COLO668 (cell line): ENCODE measurements around the gene ELAVL2.

Experiments used
- DNase-seq: peaks from one replicate; lab custom pipeline; 2025; ENCODE audit not compliant: unreplicated experiment; lab: John Stamatoyannopoulos, UW

ELAVL2 gene

DNA sequence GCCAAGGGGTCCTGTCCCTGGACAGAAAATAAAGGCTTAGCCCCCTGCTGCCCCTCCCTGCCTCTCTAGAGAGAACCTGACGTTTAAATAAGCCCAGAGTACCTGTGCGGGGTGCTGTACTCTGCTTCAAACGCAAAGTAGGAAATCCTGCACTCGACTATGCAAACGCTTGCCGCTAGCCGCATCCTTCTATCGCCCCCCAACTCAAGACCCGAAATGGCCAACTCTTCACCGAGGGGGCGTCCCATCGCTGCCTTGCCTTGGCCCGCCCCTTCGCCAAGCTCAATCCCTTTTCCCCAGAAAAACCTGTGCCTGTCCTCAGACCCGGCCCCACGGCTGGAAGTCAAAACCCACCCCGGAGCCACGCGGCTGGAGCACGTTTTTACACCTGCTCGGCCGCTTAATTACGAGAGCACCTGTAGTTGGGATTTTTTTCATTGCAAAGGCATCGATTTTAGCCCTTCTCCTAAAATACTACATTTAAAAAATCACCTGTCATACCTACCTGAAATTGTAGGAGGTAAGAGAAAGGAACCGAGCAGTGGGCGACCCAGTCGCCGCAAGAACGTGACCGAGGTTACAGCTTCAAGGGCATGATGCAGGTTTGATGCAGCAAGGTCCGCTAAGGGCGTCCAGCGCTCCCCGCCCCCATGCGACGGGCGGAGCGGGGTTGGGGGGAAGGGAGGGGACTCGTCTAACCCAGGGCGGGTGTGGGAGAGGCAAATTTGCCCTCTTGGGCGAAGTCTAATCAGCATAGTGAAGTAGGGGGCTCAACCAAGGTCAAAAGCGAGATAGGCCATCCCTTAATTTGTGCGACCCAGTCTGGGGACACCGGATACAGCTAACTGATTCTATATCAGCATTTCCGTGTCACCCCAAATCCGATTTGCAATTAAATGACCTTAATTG, 3.5 kb downstream of the ELAVL2 start:
- peak; percentile 38 for DNase-seq

DNA sequence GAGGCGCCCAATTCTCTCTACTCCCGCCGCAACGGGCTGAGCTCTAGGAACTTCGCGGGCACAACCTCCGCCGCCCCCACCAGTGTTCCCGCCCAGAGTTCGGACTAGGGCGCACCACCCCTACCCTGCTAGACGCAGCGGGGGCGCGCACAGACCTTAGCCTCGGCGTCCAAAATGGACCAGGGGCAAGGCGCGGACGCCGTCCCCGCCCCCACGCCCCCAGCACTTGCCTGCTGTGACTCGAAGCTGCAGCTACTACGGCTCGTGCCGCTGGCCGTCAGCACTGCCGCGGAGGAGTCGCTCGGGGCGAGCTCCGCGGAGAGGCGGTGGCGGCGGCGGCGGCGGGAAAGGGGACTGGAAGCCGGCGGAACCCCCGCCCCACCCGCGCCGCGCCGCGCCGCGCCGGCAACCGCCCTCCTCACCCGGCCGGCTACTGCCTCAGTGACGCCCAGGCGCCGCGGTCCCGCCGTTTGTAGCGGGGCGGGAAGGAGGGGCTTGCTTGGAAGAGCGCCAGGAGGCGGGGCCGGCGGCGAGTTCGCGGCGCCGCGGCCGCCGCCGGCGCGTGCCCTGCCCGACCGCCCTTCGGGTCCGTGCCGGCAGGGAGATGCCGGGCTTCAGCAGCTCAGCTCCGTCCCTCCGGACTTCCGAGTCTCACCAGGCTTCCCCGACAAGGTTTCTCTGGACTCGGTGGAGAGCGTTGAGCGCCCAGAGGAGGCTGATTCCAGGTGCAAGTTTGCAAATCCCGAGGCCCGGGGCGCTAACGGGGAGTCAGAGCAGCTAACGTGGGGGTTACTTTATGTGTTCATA, 4.5 kb downstream of the ELAVL2 start:
- DNase-seq, result peak; percentile 89

DNA sequence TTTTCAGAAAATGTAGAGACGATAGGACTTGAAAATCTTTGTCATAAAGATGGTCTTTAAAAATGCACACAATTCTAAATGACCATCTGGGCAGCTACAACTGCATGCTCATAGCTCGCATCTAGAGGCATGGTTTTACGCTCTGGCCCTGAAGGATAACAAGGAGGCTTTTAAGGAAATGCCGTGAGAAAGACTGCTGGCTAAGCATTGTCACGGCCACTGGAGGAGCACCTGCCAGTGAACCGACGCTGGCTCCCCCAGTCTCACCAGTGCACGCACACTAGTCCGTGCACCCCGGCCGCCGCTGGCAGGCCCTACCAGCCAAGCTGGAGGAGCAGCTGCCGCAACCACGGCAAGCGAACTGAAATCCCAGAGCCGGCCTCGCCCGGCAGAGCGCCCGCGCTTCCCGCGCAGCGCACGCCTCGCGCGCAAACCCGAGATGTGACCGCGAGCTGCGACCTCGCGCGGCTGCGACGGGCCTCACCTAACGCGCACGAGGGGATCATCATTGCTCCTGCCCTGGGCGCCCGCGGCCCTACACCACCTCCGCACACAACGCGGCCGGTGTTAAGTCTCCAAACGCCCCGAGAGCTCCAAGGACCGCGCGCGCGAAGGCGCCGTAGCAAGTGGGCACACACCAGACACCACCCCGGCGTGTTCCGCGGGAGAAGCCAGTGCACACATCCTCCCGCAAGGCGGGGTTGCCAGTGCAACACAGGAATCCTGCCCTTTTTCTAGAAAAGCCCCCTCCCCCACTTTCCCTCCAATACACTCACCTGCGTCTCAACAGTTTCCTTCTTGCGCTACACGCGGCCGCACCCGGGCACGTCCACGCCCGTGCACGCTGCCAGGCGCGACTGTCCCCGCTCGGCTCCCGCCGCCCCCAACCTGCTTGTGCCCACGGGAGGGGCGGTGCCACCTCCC, 5.3 kb downstream of the ELAVL2 start:
- peak; percentile 87 for DNase-seq

DNA sequence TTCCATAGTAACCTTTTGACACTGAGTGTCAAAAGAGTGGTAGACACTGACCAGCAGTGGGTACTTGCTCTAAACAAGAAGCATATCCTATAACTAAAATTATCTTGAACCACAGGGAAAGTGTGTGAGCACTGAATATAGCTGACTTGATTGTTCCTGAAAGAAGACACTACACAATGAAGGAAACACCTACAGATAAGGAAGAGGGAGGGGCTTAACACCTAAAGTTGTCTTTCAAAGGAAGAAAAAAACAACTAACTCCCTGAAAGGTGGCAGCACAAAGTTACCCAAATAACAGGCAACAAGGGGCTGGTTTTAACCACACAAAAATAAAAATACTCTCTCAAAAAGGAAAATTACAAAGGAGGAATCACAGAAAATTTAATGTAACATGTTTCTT, 6.6 kb downstream of the ELAVL2 start:
- DNase-seq, result no peak

DNA sequence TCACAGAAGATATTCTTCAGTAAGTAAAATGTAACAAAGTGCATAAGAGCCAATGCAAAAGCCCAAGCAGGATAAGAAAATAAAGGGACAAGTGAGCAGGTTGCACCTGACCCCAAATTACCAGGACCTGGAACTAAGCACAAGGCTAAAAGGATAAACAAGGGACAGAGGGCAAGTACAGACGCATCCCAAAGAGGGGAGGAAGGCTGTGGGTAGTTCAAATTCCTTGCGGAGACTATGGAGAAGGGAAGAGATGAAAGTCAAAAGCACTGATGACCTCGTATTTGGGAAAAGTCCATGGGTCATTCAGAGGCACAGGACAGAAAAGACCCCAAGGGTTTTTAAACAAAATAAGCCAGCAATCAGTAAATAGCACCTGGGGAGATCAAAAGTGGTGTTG, 11.8 kb downstream of the ELAVL2 start:
- no peak for DNase-seq

DNA sequence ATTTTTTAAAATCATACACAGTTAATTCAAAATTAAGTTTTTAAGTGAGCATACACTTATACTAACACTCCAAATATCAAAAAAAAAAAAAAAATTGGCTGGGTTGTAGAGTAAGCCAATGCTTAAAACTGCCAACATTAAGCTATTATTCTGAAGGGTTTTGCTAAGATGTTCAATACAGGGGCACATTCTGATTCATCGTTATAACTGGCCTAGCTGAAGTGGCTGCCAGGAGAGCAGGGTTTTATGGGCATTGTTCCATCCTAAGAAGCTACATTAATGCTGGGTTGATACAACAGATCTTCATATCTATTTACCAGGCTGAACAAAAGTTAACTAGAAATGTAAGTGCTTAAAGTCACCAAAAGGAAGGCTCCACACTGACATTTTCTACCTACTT, 13.4 kb downstream of the ELAVL2 start:
- DNase-seq, result no peak

DNA sequence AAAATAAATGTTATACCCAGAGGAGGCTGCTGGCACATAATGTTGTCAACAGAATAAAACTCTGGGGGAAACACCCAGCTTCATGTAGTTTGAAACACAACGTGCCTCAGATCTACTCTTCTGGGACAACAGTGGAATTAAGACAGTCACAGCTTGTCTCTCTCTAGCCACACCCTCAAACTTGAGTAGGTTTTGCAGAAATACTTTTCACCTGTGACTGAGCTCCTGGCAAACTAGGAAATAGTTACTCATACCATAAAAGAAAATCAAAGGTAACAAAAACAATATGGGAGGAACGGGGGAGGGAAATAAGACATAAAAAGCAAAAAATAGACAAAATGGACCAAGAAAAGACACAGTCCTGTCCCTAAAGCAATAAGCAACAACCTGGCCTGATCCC, 14.4 kb downstream of the ELAVL2 start:
- no peak for DNase-seq

DNA sequence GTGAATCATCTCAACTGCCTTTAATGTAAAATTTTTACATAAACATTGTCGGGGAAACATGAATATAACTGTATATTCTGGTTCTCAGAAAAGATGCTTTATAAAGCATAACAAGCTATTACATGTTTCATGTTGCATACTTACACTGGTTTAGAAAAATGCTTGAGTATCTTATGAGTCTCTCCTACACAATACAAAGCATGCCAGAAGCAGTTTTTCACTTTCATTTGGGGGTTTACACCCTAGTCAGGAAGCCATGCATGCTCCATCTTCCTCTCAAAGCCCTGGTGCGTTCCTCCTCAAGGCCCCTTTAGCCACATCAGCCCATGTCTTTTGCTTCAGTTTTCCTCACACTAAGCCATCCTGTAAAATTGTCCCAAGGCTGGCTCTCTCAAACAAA, 22.8 kb downstream of the ELAVL2 start:
- DNase-seq, result no peak

DNA sequence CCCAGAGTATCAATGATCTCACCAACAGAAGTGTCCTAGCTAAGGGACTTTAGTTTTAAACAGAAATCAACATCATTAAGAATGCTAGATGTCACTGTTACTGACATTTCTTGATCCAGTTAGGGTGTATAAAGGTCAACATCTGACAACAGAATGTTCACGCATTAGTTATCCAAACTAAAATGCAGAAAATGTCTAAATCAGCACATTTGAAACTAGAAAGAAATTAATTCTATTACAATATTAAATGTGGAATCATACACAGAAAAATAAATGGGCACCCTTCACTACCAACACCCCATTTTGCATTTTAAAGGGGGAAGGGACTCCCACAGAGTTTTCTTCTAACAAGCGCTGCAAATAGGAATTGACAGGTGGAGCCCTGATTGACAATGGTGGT, 24.5 kb downstream of the ELAVL2 start:
- no peak for DNase-seq

DNA sequence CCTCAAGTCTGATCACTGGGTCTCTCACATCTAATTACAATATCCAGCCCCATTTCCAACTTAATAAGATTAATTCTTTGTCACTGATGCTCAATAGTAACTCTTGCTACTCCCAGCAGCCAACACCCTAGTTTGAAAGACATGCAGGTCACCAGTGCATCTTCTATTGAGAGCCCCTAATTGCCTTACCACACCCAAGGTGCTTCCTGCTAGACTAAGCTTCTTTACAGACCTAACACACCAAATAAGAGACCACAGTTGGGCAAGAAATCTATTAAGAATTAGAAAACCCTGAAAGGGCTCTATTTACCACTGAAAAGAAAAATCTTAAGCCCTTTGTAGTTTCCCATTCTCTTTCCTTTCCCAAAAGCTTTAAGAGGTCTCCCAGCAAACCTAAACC, 26.5 kb downstream of the ELAVL2 start:
- DNase-seq, result no peak

DNA sequence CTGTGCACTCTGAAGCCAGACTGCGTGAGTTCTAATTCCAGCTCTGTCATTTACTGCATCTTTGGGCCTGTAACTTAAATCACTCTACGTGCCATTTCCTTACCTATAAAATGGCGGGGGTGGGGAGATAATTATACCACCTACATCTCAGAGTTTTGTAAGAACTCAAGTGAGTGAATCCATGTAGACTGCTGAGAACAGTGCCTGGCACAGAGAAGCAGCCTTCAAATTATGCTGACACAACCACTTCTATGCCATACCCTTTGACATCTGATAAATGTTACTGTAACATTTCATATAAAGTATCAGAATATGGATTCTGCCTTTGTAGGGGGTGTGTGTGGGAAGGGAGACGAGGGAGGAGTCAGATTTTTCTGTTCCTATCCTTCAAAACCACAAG, 27.7 kb downstream of the ELAVL2 start:
- no peak for DNase-seq

DNA sequence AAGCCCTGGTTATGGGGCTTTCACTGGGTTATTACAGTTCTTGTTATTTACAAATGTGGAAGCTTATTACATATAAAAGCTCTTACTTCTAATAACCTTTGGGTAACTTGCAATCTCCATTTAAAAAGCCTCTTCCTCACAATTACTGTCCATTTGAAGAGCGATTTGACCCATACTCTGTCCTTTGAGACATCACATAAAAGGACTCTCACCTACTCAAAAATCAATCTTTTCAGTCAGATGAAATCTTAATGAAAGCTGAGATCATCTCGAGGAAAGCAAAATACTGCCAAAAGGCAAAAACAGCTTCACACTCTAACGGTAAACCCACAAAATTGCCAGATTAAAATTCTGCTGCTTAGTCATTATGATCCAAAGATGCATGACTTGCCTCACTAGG, 29.8 kb downstream of the ELAVL2 start:
- no peak for DNase-seq

DNA sequence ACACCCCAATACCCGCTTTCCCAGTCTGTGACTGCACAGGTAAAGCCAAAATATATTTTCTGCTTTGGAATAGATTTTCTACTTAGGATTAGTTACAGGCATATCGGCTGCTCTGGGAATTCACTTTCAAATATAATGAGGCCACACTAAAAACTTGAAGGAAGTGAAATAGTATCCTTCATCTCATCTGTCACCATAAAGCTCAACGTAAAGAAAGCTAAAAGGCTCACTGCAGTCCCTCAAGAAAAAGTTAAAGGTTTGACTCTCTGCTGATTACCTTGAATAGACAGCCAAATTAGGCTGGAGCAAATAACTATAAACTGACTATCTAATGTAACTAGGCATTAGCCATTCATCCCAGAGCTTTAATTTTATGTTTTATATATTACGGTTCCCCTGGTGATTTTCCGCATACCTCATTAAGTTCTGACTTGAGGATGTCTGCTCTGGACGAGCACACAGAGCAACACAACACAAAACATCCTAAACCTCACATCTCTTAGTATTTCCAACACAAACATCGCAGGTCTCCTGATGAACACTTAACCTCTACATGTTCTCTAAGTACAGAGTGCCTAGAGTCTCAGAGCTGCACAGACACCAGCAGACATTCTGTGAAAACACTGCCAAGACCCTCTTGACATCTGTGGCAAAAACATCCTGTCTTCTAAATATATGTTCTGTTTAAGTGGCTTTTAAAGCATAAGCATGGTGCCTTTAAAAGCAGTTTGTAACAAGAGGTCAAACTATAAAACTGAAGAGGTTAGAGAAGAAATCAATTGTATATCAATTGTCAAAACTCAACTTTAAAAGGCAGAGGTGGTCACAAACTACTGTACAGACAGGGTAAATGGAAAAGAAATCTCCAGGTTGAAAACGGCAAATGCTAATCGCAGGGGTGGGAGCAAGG, 35.4 kb downstream of the ELAVL2 start:
- DNase-seq, result no peak

DNA sequence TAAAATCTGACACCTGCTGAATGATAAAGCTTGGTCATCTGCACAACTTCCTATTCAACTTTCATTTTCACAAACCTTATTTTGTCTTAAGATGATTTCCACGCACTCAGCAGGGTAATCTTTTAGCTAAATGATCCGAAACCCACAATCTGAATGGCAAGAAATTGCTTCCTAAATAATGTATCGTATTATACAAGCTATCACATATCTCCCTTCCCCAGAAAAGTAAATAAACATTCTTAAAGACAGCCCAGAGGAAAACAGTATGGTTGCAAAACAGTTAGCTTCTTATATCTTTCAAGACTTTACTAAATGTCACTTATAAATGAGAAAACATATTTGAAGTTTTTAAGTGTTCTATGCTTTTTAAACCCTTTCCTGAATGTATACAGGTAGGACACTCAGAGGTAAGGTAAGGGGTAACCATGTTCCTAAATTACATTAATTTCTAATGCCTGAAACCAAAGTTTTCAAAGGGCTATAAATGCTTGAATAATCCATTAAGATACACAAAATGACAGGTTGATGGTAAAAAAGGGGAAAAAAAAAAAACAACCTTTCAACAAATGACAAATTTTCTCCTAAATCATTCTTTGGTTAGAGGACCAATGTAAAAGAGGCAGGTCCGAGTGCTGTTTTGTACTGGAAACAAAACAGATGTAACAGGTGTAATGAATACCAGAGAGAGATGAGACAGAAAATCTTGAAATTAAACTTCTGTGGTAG, 36.3 kb downstream of the ELAVL2 start:
- no peak for DNase-seq

DNA sequence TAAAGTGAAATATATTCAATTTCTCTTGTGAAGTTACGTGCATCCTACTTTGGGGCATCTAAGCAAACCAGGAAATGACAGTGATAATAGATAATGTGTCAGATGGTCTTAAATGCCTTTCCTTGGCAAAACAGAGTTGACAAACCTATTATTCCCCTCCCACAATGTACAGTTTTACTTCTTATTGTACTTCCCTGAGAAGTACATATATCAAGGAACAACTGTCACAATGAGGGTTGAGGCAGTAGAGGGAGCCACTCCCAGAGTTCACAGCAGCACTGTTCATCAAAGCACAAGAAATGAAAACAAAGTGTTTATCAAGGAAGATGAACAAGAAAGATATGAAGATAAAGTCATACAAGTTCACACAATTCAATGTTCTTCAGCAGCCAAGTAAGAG, 41.1 kb downstream of the ELAVL2 start:
- no peak for DNase-seq

DNA sequence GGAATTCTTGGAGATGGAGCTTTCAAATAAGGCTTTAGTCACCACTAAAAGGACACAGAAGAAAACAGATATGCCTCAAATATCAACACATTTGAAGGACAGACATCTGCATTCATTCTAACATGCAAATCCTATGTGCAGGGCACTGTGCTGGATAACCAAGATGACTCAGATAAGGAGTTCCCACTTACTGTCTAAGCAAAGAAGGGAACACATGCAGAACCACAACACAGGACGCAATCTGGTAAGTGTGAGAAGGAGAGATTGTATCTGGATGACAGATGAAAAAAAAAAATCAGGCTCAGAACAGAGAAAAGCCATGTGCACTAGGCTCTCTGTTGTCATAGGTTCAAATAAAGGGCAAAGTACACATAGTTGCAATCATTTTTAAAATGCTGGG, 42.5 kb downstream of the ELAVL2 start:
- no peak for DNase-seq

DNA sequence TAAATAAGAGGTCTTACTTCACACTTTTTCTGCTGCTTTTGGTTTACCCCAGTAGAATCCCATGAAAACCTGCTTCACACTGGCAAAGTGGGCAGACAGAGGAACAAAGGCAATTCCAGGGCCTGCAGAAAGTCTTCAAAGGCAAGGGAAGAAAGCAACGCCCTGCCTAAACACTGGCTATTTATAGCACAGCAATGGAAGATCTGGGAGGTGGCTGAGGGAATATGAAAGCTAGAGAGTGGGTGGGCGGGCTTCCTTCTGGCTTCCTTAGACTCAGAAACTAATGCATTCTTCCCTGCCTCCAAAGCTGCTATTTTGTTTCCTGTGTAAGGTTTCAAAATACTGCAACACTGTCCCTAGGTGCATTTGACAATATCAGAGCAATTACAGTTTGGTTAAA, 46.8 kb downstream of the ELAVL2 start:
- no peak for DNase-seq

DNA sequence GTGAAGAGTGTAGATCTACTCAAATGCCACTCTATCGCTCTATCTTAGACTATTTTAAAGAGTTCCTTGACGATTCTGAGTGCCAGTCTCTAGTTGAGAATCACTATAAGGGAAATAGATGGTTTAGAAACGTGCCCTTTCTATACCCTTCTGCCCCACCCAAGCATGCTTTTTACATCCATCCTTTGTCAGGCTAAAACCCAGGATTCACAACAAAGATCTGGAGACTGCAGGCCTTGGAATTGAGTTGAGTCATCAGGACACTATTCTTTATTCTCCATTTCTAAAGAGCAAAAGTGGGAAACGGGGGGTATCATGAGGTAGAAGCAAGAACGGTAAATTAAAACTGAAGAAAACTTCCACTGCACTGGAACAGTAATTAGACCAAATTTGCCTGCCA, 48.7 kb downstream of the ELAVL2 start:
- DNase-seq, result no peak

DNA sequence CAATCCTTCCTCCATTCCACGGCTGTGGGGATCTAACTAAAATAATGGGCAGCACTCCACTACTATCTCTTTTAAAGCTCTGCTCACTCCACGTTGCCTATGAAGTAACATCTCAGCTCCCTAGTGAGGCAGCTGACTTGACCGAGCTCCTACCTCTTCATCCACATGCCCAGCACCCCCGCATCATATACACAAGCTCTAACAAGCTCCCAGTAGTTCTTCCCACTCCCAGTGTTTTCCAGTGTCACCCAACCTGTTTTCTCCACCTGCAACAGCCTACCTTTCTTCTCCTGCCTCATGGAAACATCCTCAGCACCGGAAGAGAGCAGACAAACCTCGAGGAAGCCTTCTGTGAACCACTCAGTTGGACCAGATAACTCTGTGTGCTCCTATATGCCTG, 50.5 kb downstream of the ELAVL2 start:
- DNase-seq, result no peak

DNA sequence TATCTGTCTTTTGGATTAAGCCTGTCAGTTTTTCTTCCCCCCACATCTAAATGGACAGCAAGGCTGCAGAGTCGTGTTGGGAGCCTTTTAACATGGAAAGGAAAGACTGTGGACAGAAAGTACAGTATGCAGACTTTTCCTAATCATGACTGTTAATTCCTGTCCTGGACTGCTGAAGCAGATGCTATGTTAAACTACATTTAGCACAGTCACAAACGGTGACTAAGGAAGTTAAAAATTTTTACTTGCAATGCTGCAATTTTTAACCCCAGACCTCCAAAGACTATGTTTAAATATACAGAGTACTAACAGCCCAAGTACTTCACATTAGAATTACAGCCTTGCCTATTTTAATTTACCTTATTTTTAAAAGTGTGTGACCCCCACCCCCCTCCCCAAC, 51.8 kb downstream of the ELAVL2 start:
- DNase-seq, result no peak
